ENCODE data around the gene CMTM3. TPM values are rescaled to one million over a fixed set of nuclear protein-coding genes. Genes with fewer than 3 reads are reported as not detected.

CMTM3 gene
- total RNA-seq, 2 donors from 2014 or later: 15.6 to 26.2 TPM

DNA sequence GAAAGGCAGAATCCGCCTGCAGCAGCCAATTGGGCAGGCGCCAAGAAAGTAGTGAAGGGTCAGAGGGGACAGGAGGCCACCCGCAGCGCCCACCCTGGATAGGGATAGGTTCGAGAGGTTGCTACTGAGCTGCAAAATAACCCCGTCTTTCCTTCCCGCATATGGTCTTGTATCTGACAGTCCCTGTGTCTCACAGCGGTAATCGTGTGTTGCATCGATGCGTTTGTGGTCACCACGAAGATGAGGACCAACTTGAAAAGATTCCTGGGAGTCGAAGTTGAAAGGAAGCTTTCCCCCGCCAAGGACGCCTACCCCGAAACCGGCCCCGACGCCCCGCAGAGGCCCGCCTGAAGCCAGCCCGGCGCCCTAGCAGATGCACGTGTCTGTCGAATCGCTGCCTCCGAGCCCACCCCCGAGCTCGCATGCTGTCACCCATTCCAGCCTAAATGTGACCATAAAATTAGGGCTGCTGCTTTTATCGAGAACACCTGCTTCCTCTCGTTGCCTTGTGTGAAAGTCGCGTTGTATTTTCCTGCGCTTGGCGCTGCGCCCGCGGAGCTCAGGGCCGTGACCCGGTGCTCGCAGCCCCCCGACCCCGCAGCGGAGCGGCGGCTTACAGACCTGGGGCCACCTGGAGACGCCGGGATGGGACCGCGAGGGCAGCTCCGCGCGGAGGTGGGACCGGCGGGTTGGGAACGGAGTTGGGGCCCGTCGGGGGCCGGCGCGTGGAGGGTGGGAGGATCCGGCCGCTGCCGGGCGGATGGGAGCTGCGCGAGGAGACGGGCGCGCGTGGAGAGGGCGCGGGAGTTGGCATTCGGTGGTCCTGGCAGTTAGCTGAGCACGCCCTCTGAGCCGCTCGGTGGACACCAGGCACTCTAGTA, 25.6 kb upstream of the CMTM3 start, which contains the start of gene CMTM2:
CMTM2 (plus strand) TSS at position 813 of the 881 bp plus-strand sequence. CDS start 145 bp downstream, outside the sequence.
- peak within 1 kb of the TSS; percentile 8 to 39 for H3K4me3 ChIP-seq
- no peaks in the 10 kb centered on the region for H3K9me3 ChIP-seq
- no peaks in the 10 kb centered on the region for H3K27me3 ChIP-seq
- TF ChIP-seq, protein P1, sequence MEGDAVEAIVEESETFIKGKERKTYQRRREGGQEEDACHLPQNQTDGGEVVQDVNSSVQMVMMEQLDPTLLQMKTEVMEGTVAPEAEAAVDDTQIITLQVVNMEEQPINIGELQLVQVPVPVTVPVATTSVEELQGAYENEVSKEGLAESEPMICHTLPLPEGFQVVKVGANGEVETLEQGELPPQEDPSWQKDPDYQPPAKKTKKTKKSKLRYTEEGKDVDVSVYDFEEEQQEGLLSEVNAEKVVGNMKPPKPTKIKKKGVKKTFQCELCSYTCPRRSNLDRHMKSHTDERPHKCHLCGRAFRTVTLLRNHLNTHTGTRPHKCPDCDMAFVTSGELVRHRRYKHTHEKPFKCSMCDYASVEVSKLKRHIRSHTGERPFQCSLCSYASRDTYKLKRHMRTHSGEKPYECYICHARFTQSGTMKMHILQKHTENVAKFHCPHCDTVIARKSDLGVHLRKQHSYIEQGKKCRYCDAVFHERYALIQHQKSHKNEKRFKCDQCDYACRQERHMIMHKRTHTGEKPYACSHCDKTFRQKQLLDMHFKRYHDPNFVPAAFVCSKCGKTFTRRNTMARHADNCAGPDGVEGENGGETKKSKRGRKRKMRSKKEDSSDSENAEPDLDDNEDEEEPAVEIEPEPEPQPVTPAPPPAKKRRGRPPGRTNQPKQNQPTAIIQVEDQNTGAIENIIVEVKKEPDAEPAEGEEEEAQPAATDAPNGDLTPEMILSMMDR (IDR thresholded peaks at IDR 0.05): no peak
- H3K4me1 ChIP-seq: peaks cover 0 to 12% of the 10 kb centered on the region in 2 donors
- H3K27ac ChIP-seq: no peak within 1 kb of the TSS
- no peaks in the 10 kb centered on the region for H3K36me3 ChIP-seq
- no peak for DNase-seq (ENCODE audit: low spot score)

DNA sequence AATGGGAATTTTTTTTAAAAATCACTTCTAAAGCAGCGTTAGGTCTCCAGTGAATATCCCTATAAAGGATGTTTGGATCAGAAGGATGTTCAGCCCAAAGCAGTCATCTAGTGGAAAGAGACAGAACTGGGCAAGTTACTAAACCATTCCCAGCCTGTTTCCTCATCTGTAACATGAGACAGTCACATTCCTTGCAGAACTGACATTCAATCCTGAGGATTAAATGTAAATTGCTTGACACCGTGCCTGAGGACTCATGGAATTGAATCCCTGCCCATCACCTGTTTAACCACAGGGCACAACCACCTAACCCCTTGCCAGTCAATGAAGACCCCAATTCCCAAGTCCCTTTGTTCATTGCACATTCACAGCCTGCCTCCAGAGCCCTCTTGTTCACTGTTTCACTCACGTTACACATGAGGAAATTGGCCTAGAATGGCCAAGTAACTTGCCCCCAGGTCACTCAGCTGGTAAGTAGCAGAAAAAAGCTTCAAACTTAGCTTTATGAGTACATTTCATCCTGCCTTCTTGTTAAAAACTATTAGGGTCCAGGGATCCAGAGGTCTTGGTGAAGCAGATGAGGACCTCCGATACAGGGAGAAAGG, 23.8 kb upstream of the CMTM3 start:
- Histone ChIP-seq H3K4me3 (no peak overlapping the region), H3K27me3 (no peaks in the 10 kb centered on the region), H3K36me3 (no peaks in the 10 kb centered on the region), H3K27ac (no peak overlapping the region), H3K4me1 (peaks cover 0 to 12% of the 10 kb centered on the region in 2 donors), H3K9me3 (no peaks in the 10 kb centered on the region)
- DNase-seq (ENCODE audit: low spot score): no peak
- TF ChIP-seq, protein P1 (IDR thresholded peaks at IDR 0.05): no peak

DNA sequence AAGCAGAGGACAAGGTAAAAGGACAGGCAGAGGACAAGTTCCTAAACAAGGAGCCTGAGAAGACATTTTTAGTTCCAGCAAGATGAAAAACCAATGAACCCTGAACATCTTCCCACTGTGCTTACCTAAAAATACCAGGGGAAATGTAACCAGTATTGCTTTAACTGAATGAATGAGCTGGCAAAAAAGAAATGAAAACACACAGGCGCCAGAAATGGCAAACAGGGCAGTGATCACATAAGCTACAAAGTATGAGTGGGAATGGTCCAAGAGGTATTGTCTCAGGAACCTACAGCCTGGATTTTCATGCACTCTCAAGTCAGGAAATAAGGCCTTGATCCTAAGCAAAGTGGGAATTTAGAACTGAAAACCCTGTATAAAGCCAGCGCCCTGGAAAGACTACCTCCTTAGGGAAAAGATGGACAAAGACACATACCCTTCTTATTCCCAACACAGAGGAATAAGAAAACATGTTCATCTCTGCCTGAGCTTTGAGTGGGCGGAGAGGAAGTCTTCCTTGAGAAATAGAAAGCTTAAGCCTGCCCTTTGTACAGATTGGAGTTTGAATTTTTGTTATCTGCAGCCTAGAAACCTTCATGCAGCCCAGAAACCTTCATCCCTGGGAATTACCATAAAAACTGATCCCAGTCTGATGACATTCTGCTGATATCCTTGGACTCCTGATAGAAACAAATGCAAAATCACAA, 23.1 kb upstream of the CMTM3 start:
- H3K27me3 ChIP-seq: no peaks in the 10 kb centered on the region
- no peak for DNase-seq (ENCODE audit: low spot score)
- H3K9me3 ChIP-seq: no peaks in the 10 kb centered on the region
- H3K4me1 ChIP-seq: peaks cover 0 to 12% of the 10 kb centered on the region in 2 donors
- TF ChIP-seq, protein P1 (IDR thresholded peaks at IDR 0.05): no peak
- H3K27ac ChIP-seq: no peak overlapping the region
- H3K4me3 ChIP-seq: no peak overlapping the region
- H3K36me3 ChIP-seq: no peaks in the 10 kb centered on the region

DNA sequence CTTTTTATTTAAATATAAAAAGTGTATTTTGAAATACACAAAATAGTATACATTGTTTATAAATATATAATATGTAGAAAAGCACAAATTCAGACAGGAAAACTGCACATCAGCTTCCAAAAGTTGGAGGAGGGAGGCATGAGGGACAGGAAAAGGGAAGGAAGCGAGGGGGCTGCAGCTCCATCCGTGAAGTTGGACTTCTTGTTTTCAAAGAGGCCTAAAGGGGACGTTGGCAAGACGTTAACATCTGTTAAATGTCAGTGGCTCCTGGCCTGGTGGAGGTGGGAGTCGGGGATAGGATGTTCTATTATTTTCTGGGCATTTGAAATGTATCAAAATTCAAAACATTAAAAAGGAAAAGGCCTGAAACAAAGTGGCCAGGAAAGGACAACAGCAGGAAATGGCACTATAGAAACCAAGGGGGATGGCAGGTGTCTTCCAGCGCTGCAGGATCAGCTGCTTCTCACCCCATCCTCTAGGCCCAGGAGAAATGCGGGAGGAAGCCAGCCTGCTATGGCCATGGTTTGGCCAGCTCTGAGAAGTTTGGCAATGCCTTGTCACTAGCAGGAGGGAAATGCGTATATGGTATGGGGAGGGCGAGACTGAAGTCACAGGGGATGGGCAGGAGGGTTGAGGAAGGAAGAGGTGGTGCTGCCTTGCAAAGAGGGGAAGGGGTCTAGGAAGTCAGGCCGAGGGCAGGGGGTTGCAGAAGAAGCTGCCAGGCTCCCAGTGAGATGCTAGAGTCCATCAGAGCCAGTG, 18.8 kb upstream of the CMTM3 start:
- Histone ChIP-seq H3K4me3 (no peak overlapping the region), H3K27ac (no peak overlapping the region), H3K4me1 (no peaks in the 10 kb centered on the region), H3K9me3 (no peaks in the 10 kb centered on the region), H3K36me3 (no peaks in the 10 kb centered on the region), H3K27me3 (no peaks in the 10 kb centered on the region)
- TF ChIP-seq, protein P1 (IDR thresholded peaks at IDR 0.05): no peak
- DNase-seq (ENCODE audit: low spot score): no peak

DNA sequence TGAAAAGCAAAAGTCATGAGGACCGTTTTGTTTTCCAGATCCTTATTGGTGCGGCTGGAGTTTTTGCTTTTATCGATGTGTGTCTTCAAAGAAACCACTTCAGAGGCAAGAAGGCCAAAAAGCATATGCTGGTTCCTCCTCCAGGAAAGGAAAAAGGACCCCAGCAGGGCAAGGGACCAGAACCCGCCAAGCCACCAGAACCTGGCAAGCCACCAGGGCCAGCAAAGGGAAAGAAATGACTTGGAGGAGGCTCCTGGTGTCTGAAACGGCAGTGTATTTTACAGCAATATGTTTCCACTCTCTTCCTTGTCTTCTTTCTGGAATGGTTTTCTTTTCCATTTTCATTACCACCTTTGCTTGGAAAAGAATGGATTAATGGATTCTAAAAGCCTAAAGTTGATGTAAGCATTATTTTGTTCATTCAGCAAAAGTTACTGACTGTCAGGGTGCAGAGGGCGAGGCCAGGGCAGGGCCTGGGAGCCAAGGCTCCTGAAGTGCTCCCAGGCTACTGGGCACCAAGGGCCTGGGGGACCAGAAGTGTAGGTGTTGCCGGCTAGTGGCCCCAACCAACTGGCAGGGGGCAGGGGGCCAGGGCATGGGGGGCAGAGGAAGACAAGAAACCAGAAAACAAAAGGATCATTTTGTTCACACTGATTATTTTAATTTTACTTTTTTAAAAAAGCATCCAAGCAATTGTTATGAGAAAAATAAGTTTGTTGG, 16.5 kb upstream of the CMTM3 start:
- Histone ChIP-seq H3K4me1 (no peaks in the 10 kb centered on the region), H3K4me3 (peak overlapping the region in 1 of 2 donors; percentile 19), H3K27me3 (no peaks in the 10 kb centered on the region), H3K36me3 (no peaks in the 10 kb centered on the region), H3K27ac (no peak overlapping the region), H3K9me3 (no peaks in the 10 kb centered on the region)
- DNase-seq (ENCODE audit: low spot score): no peak
- TF ChIP-seq, protein P1 (IDR thresholded peaks at IDR 0.05): no peak

Data from right atrium auricular region (tissue), 2 donors.